Mesendoderm (in vitro differentiated cells): Measurements from ENCODE around the gene ZNF195.
"Not testable (repeated sequence)": the region's sequence is repeated elsewhere in the genome, so short reads cannot be mapped to it uniquely, and the experiment has no call there.

Experiments used
- DNase-seq: peaks from one replicate; pipeline ENCODE4 v3.0.0; 2013
- H2AK5ac ChIP-seq: 2 replicates; pipeline ENCODE4 v1.6.1; 2013; ENCODE audit warnings: low read length, inconsistent platforms
- H2BK120ac ChIP-seq: 2 replicates; pipeline ENCODE4 v1.6.1; 2013; ENCODE audit warnings: low read depth, mild to moderate bottlenecking, low read length, moderate library complexity, mixed read lengths
- H2BK15ac ChIP-seq: replicated peaks from 2 replicates; pipeline ENCODE4 v1.6.1; 2013; ENCODE audit warnings: low read depth, mild to moderate bottlenecking, moderate library complexity
- H2BK5ac ChIP-seq: 2 replicates; pipeline ENCODE4 v1.6.1; 2013; ENCODE audit warnings: low read length, inconsistent platforms
- H3K18ac ChIP-seq: 2 replicates; pipeline ENCODE4 v1.6.1; 2013; ENCODE audit warnings: mild to moderate bottlenecking, low read length, mixed read lengths
- H3K23ac ChIP-seq: one replicate; pipeline ENCODE4 v1.6.1; 2013; ENCODE audit warnings: low read length
- H3K27ac ChIP-seq: 2 replicates; pipeline ENCODE4 v1.5.1; 2013; ENCODE audit warnings: low read depth, mild to moderate bottlenecking, inconsistent platforms, low read length, moderate library complexity
- H3K27me3 ChIP-seq: 2 replicates; pipeline ENCODE4 v1.6.1; 2013; ENCODE audit warnings: low read length, control low read depth, mild to moderate bottlenecking, inconsistent platforms; ENCODE audit not compliant: insufficient read depth, poor library complexity
- H3K36me3 ChIP-seq: 2 replicates; pipeline ENCODE4 v1.6.1; 2013; ENCODE audit warnings: low read length, inconsistent platforms; ENCODE audit not compliant: control insufficient read depth, insufficient read depth
- H3K4ac ChIP-seq: one replicate; pipeline ENCODE4 v1.6.1; 2013; ENCODE audit warnings: low read depth, mild to moderate bottlenecking, low read length, moderate library complexity
- H3K4me1 ChIP-seq: 2 replicates; pipeline ENCODE4 v1.6.1; 2013; ENCODE audit warnings: low read depth, low read length, inconsistent platforms; ENCODE audit not compliant: control insufficient read depth
- H3K4me2 ChIP-seq: 2 replicates; pipeline ENCODE4 v1.6.1; 2013; ENCODE audit warnings: low read length
- H3K4me3 ChIP-seq: 2 replicates; pipeline ENCODE4 v1.5.1; 2013; ENCODE audit warnings: mild to moderate bottlenecking, low read length
- H3K56ac ChIP-seq: one replicate; pipeline ENCODE4 v1.6.1; 2013; ENCODE audit warnings: low read length
- H3K79me1 ChIP-seq: 2 replicates; pipeline ENCODE4 v1.6.1; 2013; ENCODE audit warnings: low read length, inconsistent platforms
- H3K79me2 ChIP-seq: 2 replicates; pipeline ENCODE4 v1.6.1; 2013; ENCODE audit warnings: mild to moderate bottlenecking, low read length; ENCODE audit not compliant: control insufficient read depth, insufficient read depth
- H3K9ac ChIP-seq: 2 replicates; pipeline ENCODE4 v1.6.1; 2013; ENCODE audit warnings: low read length, inconsistent platforms
- H4K5ac ChIP-seq: one replicate; pipeline ENCODE4 v1.6.1; 2013; ENCODE audit warnings: low read length
- H4K8ac ChIP-seq: one replicate; pipeline ENCODE4 v1.6.1; 2013; ENCODE audit warnings: low read depth, mild to moderate bottlenecking, control low read depth, low read length, moderate library complexity
- WGBS: extraction: QIAGEN DNeasy Blood & Tissue Kit; methylation state at CpG from one replicate; pipeline ENCODE4 v1.1.7; 2013; ENCODE audit warnings: low lambda C conversion rate, missing lambda C conversion rate; ENCODE audit not compliant: insufficient coverage; ENCODE audit errors: extremely low coverage; 5-methylcytosine and 5-hydroxymethylcytosine counted together

Gene ZNF195

GRCh38 chr11:3415301-3415700 is 36.4 kb upstream of the ZNF195 start:
- H4K8ac ChIP-seq, H3K4ac ChIP-seq, H3K23ac ChIP-seq, H4K5ac ChIP-seq, H3K4me2 ChIP-seq, H2BK15ac ChIP-seq, H2AK5ac ChIP-seq, H3K4me1 ChIP-seq, H3K56ac ChIP-seq, H3K4me3 ChIP-seq, H3K18ac ChIP-seq, H2BK5ac ChIP-seq, H2BK120ac ChIP-seq, DNase-seq, H3K79me1 ChIP-seq, H3K36me3 ChIP-seq, H3K27me3 ChIP-seq, H3K9ac ChIP-seq, H3K27ac ChIP-seq, H3K79me2 ChIP-seq: not testable (repeated sequence)
- WGBS = no CpG with 5 or more reads among the region's 7 CpGs

DNA sequence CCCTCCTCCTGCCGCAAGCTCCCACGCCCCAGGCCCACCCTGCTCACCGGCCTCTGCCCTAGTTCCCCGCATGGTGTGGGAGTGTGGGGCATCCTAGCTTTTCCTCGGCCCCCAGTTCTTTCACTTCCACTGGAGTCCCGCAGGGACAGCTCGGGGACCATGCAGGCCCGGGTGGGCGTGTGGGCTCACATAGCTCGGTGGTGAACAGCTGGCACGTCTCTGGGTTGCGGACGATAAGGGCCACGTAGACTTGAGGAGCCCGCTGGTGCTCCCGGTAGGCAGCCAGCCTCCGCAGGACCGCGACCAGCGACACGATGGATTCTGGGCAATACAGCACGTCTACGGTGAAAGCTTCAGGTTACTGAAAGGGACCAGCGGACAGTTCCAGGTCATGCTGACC is 34.7 kb upstream of the ZNF195 start:
- H3K4me1 ChIP-seq, H3K79me2 ChIP-seq, H4K5ac ChIP-seq, H3K27me3 ChIP-seq, H3K36me3 ChIP-seq, H3K23ac ChIP-seq, H3K56ac ChIP-seq, H2AK5ac ChIP-seq, H4K8ac ChIP-seq, H3K4me2 ChIP-seq, DNase-seq, H2BK5ac ChIP-seq, H3K27ac ChIP-seq, H3K4ac ChIP-seq, H2BK120ac ChIP-seq, H2BK15ac ChIP-seq, H3K9ac ChIP-seq, H3K79me1 ChIP-seq, H3K18ac ChIP-seq, H3K4me3 ChIP-seq: not testable (repeated sequence)
- WGBS = no CpG with 5 or more reads among the region's 24 CpGs

DNA sequence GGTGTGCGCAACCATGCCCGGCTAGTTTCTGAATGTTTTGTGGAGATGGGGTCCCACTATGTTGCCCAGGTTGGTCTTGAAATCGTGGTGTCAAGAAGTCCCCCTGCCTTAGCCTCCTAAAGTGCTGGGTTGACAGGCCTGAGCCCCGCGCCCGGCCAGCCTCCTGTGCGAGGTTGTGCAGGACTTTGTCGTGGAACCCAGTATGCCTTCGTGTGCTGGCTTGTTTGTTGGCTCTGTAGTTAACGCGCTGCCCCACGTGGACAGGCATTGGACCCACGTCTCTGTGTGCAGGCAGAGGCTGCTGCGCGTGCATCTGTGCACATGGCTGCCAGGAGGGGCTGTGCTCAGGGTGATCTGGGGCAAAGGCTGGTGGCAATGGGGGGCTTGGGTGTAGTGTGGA is 33.9 kb upstream of the ZNF195 start:
- Histone ChIP-seq H2BK120ac (no peak overlapping the region), H3K56ac (no peak overlapping the region), H3K4me3 (no peak overlapping the region), H3K9ac (no peak overlapping the region), H4K5ac (no peak overlapping the region), H4K8ac (no peak overlapping the region), H3K4ac (no peak overlapping the region), H3K4me2 (no peak overlapping the region), H3K79me1 (no peaks in the 10 kb centered on the region), H3K27ac (no peak overlapping the region), H3K4me1 (no peaks in the 10 kb centered on the region), H3K23ac (no peak overlapping the region), H2AK5ac (no peak overlapping the region), H3K27me3 (no peaks in the 10 kb centered on the region), H3K79me2 (no peaks in the 10 kb centered on the region), H2BK5ac (no peak overlapping the region), H3K36me3 (no peaks in the 10 kb centered on the region), H3K18ac (no peak overlapping the region), H2BK15ac (no peak overlapping the region)
- no peak for DNase-seq
- no CpG with 5 or more reads among the region's 15 CpGs for WGBS

DNA sequence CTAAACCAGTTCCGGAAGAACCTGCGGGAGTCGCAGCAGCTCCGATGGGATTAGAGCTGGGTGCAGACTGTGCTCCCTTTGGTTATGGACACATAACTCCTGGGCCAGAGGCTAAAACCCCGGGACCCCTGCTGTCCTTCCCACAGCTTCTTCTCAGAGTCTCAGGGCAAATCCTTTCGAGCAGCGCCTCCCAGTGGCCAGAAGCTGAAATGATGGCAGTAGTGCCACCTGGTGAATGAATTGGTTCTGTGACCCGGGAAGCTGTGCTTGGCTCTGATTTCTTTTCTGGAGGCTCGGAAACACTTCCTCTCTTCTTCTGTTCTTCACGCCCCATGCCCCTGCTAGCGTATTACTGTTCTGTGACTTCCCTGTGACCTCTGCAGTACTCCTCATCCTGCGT is 29.8 kb upstream of the ZNF195 start:
- H3K4ac ChIP-seq, H3K79me2 ChIP-seq, H4K5ac ChIP-seq, H3K9ac ChIP-seq, H4K8ac ChIP-seq, H3K36me3 ChIP-seq, H2BK5ac ChIP-seq, H3K27ac ChIP-seq, H3K79me1 ChIP-seq, H2BK15ac ChIP-seq, H3K27me3 ChIP-seq, H2BK120ac ChIP-seq, H3K56ac ChIP-seq, H3K4me3 ChIP-seq, H3K4me1 ChIP-seq, H3K18ac ChIP-seq, H3K23ac ChIP-seq, H3K4me2 ChIP-seq, H2AK5ac ChIP-seq: not testable (repeated sequence)
- no CpG with 5 or more reads among the region's 12 CpGs for WGBS
- peak; percentile 94 for DNase-seq

GRCh38 chr11:3408058-3408605 is 29.2 kb upstream of the ZNF195 start:
- not testable (repeated sequence) for DNase-seq, H3K27me3 ChIP-seq, H3K79me2 ChIP-seq, H4K8ac ChIP-seq, H2BK5ac ChIP-seq, H3K23ac ChIP-seq, H3K9ac ChIP-seq, H2BK15ac ChIP-seq, H2AK5ac ChIP-seq, H2BK120ac ChIP-seq, H3K4me3 ChIP-seq, H3K4me1 ChIP-seq, H3K79me1 ChIP-seq, H3K18ac ChIP-seq, H3K56ac ChIP-seq, H3K4ac ChIP-seq, H3K4me2 ChIP-seq, H4K5ac ChIP-seq, H3K36me3 ChIP-seq, H3K27ac ChIP-seq
- no CpG with 5 or more reads among the region's 8 CpGs for whole genome bisulfite sequencing

DNA sequence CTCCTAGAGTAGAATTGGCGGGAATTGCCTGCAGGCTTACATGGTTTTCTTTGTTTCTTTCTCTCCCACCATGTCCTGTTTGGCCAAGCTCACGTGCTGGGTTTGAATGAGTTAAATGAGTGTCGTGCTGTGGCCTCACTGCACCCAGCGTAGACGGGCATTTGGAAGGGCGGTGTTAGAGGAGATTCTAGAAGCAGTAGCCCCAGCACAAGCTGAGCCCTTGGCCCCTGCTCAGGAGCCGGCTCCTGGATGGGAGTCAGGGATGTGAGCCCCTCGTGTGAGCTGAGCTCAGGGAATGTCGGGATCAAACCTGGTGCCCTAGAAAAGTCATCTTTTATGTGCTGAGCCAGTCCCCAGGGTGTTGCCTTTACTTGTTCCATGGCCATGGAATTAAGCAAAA is 28.0 kb upstream of the ZNF195 start:
- H3K27me3 ChIP-seq, H3K56ac ChIP-seq, H4K5ac ChIP-seq, H3K18ac ChIP-seq, H3K79me2 ChIP-seq, H2AK5ac ChIP-seq, H4K8ac ChIP-seq, H3K27ac ChIP-seq, H2BK120ac ChIP-seq, H2BK5ac ChIP-seq, H3K36me3 ChIP-seq, H3K4me3 ChIP-seq, H3K9ac ChIP-seq, DNase-seq, H2BK15ac ChIP-seq, H3K4ac ChIP-seq, H3K79me1 ChIP-seq, H3K23ac ChIP-seq, H3K4me1 ChIP-seq, H3K4me2 ChIP-seq: not testable (repeated sequence)
- WGBS = no CpG with 5 or more reads among the region's 9 CpGs
